K562 (cell line): ENCODE data around the gene RERE. TPM values are rescaled to one million over a fixed set of nuclear protein-coding genes. Genes with fewer than 3 reads are reported as not detected.
A peak's percentile ranks its signal among the peaks of the same experiment; 100 is the strongest.

Source experiments
- CAMTA2 ChIP-seq: fragments of 250-450 bp; sonication (Bioruptor Pico); conservative IDR thresholded peaks from 2 replicates; pipeline ENCODE4 v1.5.1; 2022
- CBFA2T2 ChIP-seq: fragments of 450-650 bp; conservative IDR thresholded peaks from 2 replicates; pipeline ENCODE4 v1.6.1; 2017; ENCODE audit warnings: mild to moderate bottlenecking
- CEBPG ChIP-seq, 3 experiments: fragments of 200-800 bp in 1 of 3; sonication (Bioruptor generic) in 1 of 3; sonication (generic) in 1 of 3; formaldehyde crosslinking in 1 of 3; IDR thresholded peaks in 2 of 3; conservative IDR thresholded peaks in 1 of 3; 2 replicates each; pipeline versions ENCODE4 v1.6.1 to v1.8.0; 2016 to 2022; ENCODE audit warnings: missing compliant biosample characterization in 2 of 3, missing genetic modification characterization in 2 of 3, mild to moderate bottlenecking in 1 of 3, missing genetic modification reagents in 1 of 3
- ERF ChIP-seq: fragments of 450-650 bp; formaldehyde crosslinking; IDR thresholded peaks from 2 replicates; pipeline ENCODE4 v1.4.0; 2020; ENCODE audit warnings: mild to moderate bottlenecking, mixed read lengths
- ESRRA ChIP-seq: fragments of 450-650 bp; IDR thresholded peaks from 2 replicates; pipeline ENCODE4 v1.6.1; 2014; ENCODE audit warnings: low read depth, mild to moderate bottlenecking, moderate library complexity, borderline replicate concordance
- ETV6 ChIP-seq, 3 experiments: fragments of 150-350 bp in 1 of 3; sonication (generic) in 1 of 3; formaldehyde crosslinking in 1 of 3; IDR thresholded peaks; 2 replicates each; pipeline versions ENCODE4 v1.6.1 to v1.8.0; 2014 to 2022; ENCODE audit warnings: borderline replicate concordance in 2 of 3, low read depth in 2 of 3, antibody characterized with exemption in 1 of 3, low read length in 1 of 3, mild to moderate bottlenecking in 1 of 3, missing genetic modification reagents in 1 of 3
- FOXM1 ChIP-seq, 2 experiments: fragments of 450-650 bp in 1 of 2; sonication (generic) in 1 of 2; formaldehyde crosslinking in 1 of 2; IDR thresholded peaks; 2 replicates each; pipeline versions ENCODE4 v1.6.1 to v1.9.0; 2017 to 2022; ENCODE audit warnings: low read depth in 2 of 2, mild to moderate bottlenecking in 2 of 2, missing genetic modification reagents in 1 of 2, moderate library complexity in 1 of 2
- GATA2 ChIP-seq: sonication (generic); formaldehyde crosslinking; IDR thresholded peaks from 2 replicates; pipeline ENCODE4 v1.4.0; 2020; ENCODE audit warnings: mild to moderate bottlenecking, missing genetic modification reagents
- HDAC2 ChIP-seq: fragments of 450-650 bp; IDR thresholded peaks from 2 replicates; pipeline ENCODE4 v1.6.1; 2016; ENCODE audit warnings: mild to moderate bottlenecking
- HIVEP1 ChIP-seq: fragments of 250-450 bp; sonication (Bioruptor Pico); IDR thresholded peaks from 2 replicates; pipeline ENCODE4 v1.4.0; 2020; ENCODE audit warnings: mild to moderate bottlenecking
- ID3 ChIP-seq, 2 experiments: fragments of 250-450 bp in 1 of 2; fragments of 450-650 bp in 1 of 2; sonication (Bioruptor Pico) in 1 of 2; IDR thresholded peaks; 2 replicates each; pipeline versions ENCODE4 v1.6.1 to v1.8.0; 2016 to 2021; ENCODE audit warnings: mild to moderate bottlenecking in 2 of 2, moderate library complexity in 2 of 2, missing compliant biosample characterization in 1 of 2, missing genetic modification characterization in 1 of 2
- MAFK ChIP-seq: IDR thresholded peaks from 2 replicates; pipeline ENCODE4 v1.6.1; 2011; ENCODE audit warnings: low read length, improper control_type of control experiment
- MCM2 ChIP-seq: fragments of 450-650 bp; IDR thresholded peaks from 2 replicates; pipeline ENCODE4 v1.6.1; 2017; ENCODE audit warnings: low read depth, mild to moderate bottlenecking
- RAD21 ChIP-seq, 2 experiments: fragments of 250-450 bp in 1 of 2; fragments of 450-650 bp in 1 of 2; sonication (Bioruptor Pico) in 1 of 2; formaldehyde crosslinking in 1 of 2; IDR thresholded peaks in 1 of 2; conservative IDR thresholded peaks in 1 of 2; 2 replicates each; pipeline versions ENCODE4 v1.4.0 to v1.8.0; 2020 to 2022; ENCODE audit warnings: mild to moderate bottlenecking in 2 of 2, moderate library complexity in 1 of 2
- SMARCA4 ChIP-seq: fragments of 450-650 bp; IDR thresholded peaks from 2 replicates; pipeline ENCODE4 v1.6.1; 2016
- SOX6 ChIP-seq: fragments of 450-650 bp; IDR thresholded peaks from 2 replicates; pipeline ENCODE4 v1.6.1; 2014; ENCODE audit warnings: mild to moderate bottlenecking
- TARDBP ChIP-seq: fragments of 450-650 bp; IDR thresholded peaks from 2 replicates; pipeline ENCODE4 v1.6.1; 2016
- ZNF124 ChIP-seq: sonication (generic); formaldehyde crosslinking; IDR thresholded peaks from 2 replicates; pipeline ENCODE4 v1.8.1; 2022; ENCODE audit warnings: missing genetic modification reagents
- ZNF639 ChIP-seq, 2 experiments: fragments of 200-800 bp in 1 of 2; sonication (Bioruptor generic) in 1 of 2; sonication (generic) in 1 of 2; formaldehyde crosslinking in 1 of 2; IDR thresholded peaks in 1 of 2; conservative IDR thresholded peaks in 1 of 2; 2 replicates each; pipeline versions ENCODE4 v1.5.0 to v1.6.1; 2016 to 2020; ENCODE audit warnings: missing compliant biosample characterization in 1 of 2, missing genetic modification characterization in 1 of 2, missing genetic modification reagents in 1 of 2
- polyA plus RNA-seq, 8 experiments: library from polyadenylated mRNA; depleted of rRNA in 4 of 8; stranded (reverse) in 5 of 8; unstranded in 3 of 8; fragments of >200 nt; fragmentation: Nextera tagmentation in 2 of 8; fragmentation: Illumina TruSeq in 1 of 8; extraction: Ambion mirVana in 2 of 8; extraction: Trizol in 1 of 8; gene quantifications; 2 replicates each; pipeline versions ENCODE4 v1.2.1 to v1.2.3, GENCODE V29; 2011 to 2014; ENCODE audit warnings: inconsistent platforms in 1 of 8, missing spikeins in 1 of 8
- total RNA-seq, 7 experiments: library from RNA; depleted of rRNA in 6 of 7; stranded (reverse); fragments of >200 nt in 6 of 7; fragmentation: Illumina TruSeq in 2 of 7; extraction: Trizol in 2 of 7; gene quantifications; 2 replicates each; pipeline versions ENCODE4 v1.2.1 to v1.2.3, GENCODE V29; 2011 to 2021; ENCODE audit warnings: low replicate concordance in 1 of 7
- TF ChIP-seq, protein P1 (sequence below): sonication (generic); formaldehyde crosslinking; IDR thresholded peaks from 2 replicates; pipeline ENCODE4 v1.8.0; 2022; ENCODE audit warnings: mild to moderate bottlenecking, missing genetic modification reagents, borderline replicate concordance
- TF ChIP-seq, protein P2 (sequence below): fragments of 450-650 bp; formaldehyde crosslinking; IDR thresholded peaks from 2 replicates; pipeline ENCODE4 v1.4.0; 2022; ENCODE audit warnings: mild to moderate bottlenecking, moderate library complexity

Gene RERE
- total and polyA plus RNA-seq, 9 of the 15 experiments (the other 6 are each of a cell fraction or from before 2014, with no cell fraction given) = 3.0 to 51.5 (median 13.4) TPM

DNA sequence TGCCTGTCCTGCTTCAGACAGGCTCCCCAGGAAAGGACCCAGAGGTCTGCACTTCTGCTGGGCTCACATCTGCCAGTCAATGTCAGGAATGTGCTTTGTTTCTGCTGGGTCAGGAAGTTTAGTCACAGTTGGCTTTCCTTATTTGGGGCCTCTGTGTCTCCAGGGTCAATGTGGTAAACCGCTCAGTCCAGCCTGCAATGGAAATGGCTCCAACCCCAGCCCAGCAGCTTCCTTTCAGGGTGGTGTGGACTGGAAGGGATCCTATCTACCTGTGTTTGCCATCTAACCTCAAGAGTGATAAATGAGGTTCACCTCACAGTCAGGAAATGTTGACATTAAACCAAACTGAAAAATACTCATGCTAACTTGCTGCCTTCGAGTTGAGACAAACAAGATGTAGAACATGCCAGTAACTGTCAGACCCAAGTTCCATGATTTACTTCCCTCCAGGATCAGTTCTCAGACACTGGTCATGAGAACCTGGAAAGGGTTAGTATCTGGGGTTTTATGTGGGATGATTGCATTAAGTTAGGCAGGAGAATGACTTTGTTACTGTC lies 40.8 kb upstream of the RERE start (continued):
- TF ChIP-seq HIVEP1 = no peak
- 0 out of 4 replicates have a peak, but pooled peaks of 1 of the 2 experiments have one; percentile 21 for TF ChIP-seq ZNF639 (CRISPR knock-in tag; conservative IDR thresholded peaks at IDR 0.05 in 1 of 2, IDR thresholded peaks at IDR 0.05 in 1 of 2)
- no peak for TF ChIP-seq TARDBP
- TF ChIP-seq CAMTA2 (CRISPR knock-in tag) = peak; percentile 17; the same call in 1 of the 2 replicates
- TF ChIP-seq, protein P1, sequence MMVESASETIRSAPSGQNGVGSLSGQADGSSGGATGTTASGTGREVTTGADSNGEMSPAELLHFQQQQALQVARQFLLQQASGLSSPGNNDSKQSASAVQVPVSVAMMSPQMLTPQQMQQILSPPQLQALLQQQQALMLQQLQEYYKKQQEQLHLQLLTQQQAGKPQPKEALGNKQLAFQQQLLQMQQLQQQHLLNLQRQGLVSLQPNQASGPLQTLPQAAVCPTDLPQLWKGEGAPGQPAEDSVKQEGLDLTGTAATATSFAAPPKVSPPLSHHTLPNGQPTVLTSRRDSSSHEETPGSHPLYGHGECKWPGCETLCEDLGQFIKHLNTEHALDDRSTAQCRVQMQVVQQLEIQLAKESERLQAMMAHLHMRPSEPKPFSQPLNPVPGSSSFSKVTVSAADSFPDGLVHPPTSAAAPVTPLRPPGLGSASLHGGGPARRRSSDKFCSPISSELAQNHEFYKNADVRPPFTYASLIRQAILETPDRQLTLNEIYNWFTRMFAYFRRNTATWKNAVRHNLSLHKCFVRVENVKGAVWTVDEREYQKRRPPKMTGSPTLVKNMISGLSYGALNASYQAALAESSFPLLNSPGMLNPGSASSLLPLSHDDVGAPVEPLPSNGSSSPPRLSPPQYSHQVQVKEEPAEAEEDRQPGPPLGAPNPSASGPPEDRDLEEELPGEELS (CRISPR knock-in tag) = no peak
- no peak for TF ChIP-seq RAD21 (CRISPR knock-in tag; conservative IDR thresholded peaks at IDR 0.05 in 1 of 2, IDR thresholded peaks at IDR 0.05 in 1 of 2)
- peak; percentile 57; the same call in 1 of the 2 replicates for TF ChIP-seq HDAC2
- peak; percentile 58; the same call in 1 of the 2 replicates for TF ChIP-seq GATA2 (CRISPR knock-in tag)
- TF ChIP-seq, protein P2, sequence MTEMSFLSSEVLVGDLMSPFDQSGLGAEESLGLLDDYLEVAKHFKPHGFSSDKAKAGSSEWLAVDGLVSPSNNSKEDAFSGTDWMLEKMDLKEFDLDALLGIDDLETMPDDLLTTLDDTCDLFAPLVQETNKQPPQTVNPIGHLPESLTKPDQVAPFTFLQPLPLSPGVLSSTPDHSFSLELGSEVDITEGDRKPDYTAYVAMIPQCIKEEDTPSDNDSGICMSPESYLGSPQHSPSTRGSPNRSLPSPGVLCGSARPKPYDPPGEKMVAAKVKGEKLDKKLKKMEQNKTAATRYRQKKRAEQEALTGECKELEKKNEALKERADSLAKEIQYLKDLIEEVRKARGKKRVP = peak; percentile 7; the same call in 1 of the 2 replicates
- TF ChIP-seq ETV6 (IDR thresholded peaks at IDR 0.05; ENCODE audit: borderline replicate concordance in 1 of 2, low read depth in 2 of 2, low read length in 1 of 2) = peak in 1 of 2 experiments; percentile 75; a peak in 1 of 4 replicates
- no peak for TF ChIP-seq ETV6 (CRISPR knock-in tag; IDR thresholded peaks at IDR 0.05; ENCODE audit: borderline replicate concordance)
- TF ChIP-seq ERF = no peak
- TF ChIP-seq ZNF124 (CRISPR knock-in tag) = no peak
- no peak for TF ChIP-seq MCM2
- TF ChIP-seq SMARCA4 = peak; percentile 58; the same call in 1 of the 2 replicates
- peak; percentile 59 for TF ChIP-seq CBFA2T2
- peak; percentile 89 for TF ChIP-seq SOX6
- no peak for TF ChIP-seq FOXM1 (IDR thresholded peaks at IDR 0.05; ENCODE audit: low read depth)
- no peak for TF ChIP-seq FOXM1 (CRISPR knock-in tag; IDR thresholded peaks at IDR 0.05; ENCODE audit: low read depth)
- no peak for TF ChIP-seq ID3 (CRISPR knock-in tag; IDR thresholded peaks at IDR 0.05)
- peak; percentile 37; the same call in 1 of the 2 replicates for TF ChIP-seq ID3 (tag; IDR thresholded peaks at IDR 0.05)
- peak; percentile 73; the same call in 1 of the 2 replicates for TF ChIP-seq ESRRA
- TF ChIP-seq MAFK = peak; percentile 75; the same call in 1 of the 2 replicates
- TF ChIP-seq CEBPG (CRISPR knock-in tag; IDR thresholded peaks at IDR 0.05) = no peak
- TF ChIP-seq CEBPG (tag; conservative IDR thresholded peaks at IDR 0.05 in 1 of 2, IDR thresholded peaks at IDR 0.05 in 1 of 2) = no peak
